ENCODE data around the gene HAND1.
A peak's percentile ranks its signal among the peaks of the same experiment; 100 is the strongest.

HAND1 gene

GRCh38 chr5:154513669-154514084 lies 35.6 kb upstream of the HAND1 start:
- Histone ChIP-seq H3K27ac (no peak overlapping the region), H3K4me1 (no peaks in the 10 kb centered on the region), H3K36me3 (no peaks in the 10 kb centered on the region), H3K27me3 (peaks cover 0 to 42% of the 10 kb centered on the region in 2 donors), H3K9me3 (no peaks in the 10 kb centered on the region), H3K4me3 (no peak overlapping the region)
- no peak for TF ChIP-seq CTCF (IDR thresholded peaks at IDR 0.05)
- peak in 1 of 2 donors; percentile 35 for DNase-seq
- intact Hi-C loops (cut with DNase I; ENCODE audit: low total_unique reads) = no loop called here

DNA sequence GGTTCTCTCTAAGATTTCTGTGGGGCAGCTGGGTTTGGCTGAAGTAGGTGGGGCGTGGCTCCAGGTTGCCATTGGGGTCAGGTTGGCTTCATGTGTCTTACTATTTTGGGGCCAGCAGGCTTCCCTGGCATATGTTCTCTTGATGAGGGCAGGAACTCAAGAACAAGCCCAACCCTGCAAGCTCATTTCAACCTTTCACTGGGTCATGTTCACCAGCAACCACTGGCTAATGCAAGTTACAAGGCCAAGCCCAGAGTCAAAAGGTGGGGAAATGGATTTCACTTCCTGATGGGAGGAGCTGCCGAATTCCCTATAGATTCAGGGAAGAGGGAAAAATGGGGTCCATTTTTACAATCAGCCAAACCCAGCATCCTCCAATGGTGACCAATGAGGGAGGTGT lies 34.0 kb upstream of the HAND1 start:
- no peak for TF ChIP-seq CTCF (IDR thresholded peaks at IDR 0.05)
- intact Hi-C loops (cut with DNase I; ENCODE audit: low total_unique reads) = no loop called here
- H3K36me3 ChIP-seq = no peaks in the 10 kb centered on the region
- no peaks in the 10 kb centered on the region for H3K9me3 ChIP-seq
- peak in 1 of 2 donors; percentile 13 for DNase-seq
- H3K4me3 ChIP-seq = no peak overlapping the region
- H3K27me3 ChIP-seq = peaks cover 0 to 32% of the 10 kb centered on the region in 2 donors
- no peak overlapping the region for H3K27ac ChIP-seq
- no peaks in the 10 kb centered on the region for H3K4me1 ChIP-seq

DNA sequence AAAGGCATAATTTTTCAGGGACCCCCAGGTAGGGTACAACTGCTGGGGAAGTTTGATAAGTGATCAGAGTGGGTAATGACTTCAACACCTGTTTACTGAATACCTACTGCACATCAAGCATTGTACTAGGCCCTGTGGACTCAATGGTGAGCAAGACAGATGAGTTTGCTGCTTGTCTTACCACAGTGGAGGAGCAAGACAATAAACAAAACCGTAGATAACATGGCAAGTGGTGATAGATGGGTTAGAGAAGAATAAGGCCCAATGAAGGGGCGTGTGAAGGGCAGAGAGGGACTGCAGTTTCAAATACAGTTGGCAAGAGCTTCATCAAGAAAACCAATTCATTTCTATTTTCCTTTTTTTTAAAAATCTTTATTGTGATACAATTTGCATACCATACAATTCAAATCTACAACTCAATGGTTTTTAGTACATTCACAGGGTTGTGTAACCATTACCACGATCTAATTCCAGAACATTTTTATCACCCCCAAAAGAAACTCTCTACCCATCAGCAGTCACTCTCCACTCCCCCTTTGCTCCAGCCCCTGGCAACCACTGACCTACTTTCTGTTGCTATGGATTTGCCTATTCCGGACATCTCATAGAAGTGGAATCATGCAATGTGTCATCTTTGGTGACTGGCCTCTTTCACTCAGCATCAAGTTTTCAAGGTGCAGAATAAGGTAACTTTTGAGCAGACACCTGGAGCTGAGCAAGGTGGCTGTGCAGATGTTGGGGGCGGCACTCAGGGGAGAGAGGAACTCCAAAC lies 31.9 kb upstream of the HAND1 start:
- H3K9me3 ChIP-seq = no peaks in the 10 kb centered on the region
- intact Hi-C loops (cut with DNase I; ENCODE audit: low total_unique reads) = no loop called here
- peaks cover 0 to 27% of the 10 kb centered on the region in 2 donors for H3K27me3 ChIP-seq
- TF ChIP-seq CTCF (IDR thresholded peaks at IDR 0.05) = no peak
- no peak for DNase-seq
- H3K36me3 ChIP-seq = no peaks in the 10 kb centered on the region
- H3K27ac ChIP-seq = no peak overlapping the region
- no peaks in the 10 kb centered on the region for H3K4me1 ChIP-seq
- no peak overlapping the region for H3K4me3 ChIP-seq

DNA sequence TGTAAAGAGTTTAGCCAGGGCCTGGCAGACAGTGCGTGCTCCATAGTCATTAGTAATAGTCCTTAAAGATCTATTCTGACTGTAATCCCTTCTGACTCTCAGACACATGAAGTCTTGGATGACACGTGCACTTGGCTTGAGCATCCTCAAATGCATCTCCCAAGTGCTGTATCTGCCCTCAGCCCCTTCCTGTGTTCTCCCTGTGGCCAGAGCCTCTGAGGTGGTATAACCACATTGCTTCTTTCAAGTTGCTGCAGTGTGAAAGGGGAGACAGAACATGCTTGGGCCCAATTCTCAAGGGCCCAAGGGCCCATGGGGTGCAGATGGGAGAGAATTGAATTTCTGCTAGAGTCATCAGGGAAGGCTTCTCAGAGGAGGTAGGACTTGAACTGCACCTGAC lies 30.1 kb upstream of the HAND1 start:
- peak in 1 of 2 donors; percentile 10 for DNase-seq
- Histone ChIP-seq H3K9me3 (no peaks in the 10 kb centered on the region), H3K4me3 (no peak overlapping the region), H3K27me3 (peaks cover 0 to 20% of the 10 kb centered on the region in 2 donors), H3K4me1 (no peaks in the 10 kb centered on the region), H3K36me3 (no peaks in the 10 kb centered on the region), H3K27ac (no peak overlapping the region)
- no peak for TF ChIP-seq CTCF (IDR thresholded peaks at IDR 0.05)
- intact Hi-C loops (cut with DNase I; ENCODE audit: low total_unique reads) = no loop called here

DNA sequence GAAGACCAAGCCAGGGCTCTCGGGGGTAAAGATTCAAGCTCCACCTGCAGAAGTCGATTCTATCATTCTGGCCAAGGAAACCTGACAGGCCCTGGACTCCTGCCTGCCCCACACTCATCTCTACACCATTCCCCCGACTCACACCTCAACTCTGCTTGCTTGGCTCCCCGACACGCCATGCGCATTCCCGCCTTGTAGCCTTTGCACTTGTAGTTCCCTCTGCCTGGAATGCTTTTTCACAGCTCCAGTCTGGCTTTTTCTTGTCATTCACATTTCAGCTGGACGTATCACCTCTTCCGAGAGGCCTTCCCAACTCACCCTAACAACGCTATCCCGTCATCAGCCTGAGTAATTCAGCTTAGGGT lies 28.7 kb upstream of the HAND1 start:
- intact Hi-C loops (cut with DNase I; ENCODE audit: low total_unique reads) = no loop called here
- peak in 1 of 2 donors; percentile 20 for DNase-seq
- no peak overlapping the region for H3K4me3 ChIP-seq
- no peaks in the 10 kb centered on the region for H3K4me1 ChIP-seq
- no peaks in the 10 kb centered on the region for H3K36me3 ChIP-seq
- TF ChIP-seq CTCF (IDR thresholded peaks at IDR 0.05) = no peak
- no peaks in the 10 kb centered on the region for H3K9me3 ChIP-seq
- no peak overlapping the region for H3K27ac ChIP-seq
- H3K27me3 ChIP-seq = peaks cover 0 to 20% of the 10 kb centered on the region in 2 donors

Data from tibial artery (tissue), 4 donors.